NCI-H2196 treated with DMSO at 0.1 percent for 48 hours (cell line): Measurements from ENCODE around the gene DIMT1.
A peak's percentile ranks its signal among the peaks of the same experiment; 100 is the strongest.

Experiments
- DNase-seq: peaks from one replicate; lab custom pipeline; 2025; ENCODE audit not compliant: unreplicated experiment; lab: John Stamatoyannopoulos, UW

Gene DIMT1

DNA sequence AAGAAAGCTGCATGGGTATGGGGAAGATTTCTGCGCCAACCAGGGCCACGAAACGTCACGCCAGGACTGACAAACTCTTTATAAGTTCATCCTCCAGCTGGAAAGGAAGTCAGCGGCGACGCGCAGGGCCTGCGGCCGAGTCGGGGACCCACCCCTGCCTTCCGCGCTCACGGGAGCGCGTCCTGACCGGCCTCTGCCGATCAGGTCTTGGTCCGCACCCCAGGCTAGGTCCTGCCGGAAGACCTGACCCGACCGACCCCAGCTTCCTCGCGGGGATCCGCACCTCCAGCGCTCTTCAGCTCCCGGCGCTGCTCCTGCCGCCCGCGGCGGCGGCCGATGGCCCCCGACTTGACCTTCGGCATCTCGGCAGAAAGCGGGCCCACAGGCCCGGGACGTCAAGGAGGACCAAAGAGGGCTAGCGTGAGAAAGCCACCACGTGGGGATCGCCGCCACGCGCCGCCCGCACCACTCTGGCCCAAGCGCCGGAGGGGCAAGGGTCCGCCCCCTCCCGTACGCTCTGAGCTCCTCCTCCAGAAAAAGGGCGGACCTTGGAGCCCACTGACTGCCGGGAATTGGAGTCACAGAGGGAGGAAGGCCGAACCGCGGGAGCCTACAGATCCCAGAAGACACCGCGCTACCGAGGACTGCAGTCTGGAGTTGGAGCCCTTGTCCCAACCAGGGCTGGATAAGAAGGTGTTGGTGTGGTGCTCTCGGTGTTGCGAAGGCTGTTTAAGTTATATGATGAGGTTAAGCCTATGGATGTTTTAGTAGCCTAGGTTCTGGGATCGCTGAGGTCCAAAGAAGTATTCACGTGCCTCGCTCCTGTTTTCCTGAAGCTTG, at the start of gene DIMT1:
Gene DIMT1, minus strand, starts transcription at position 495 of the 840 bp plus-strand sequence. Its CDS starts 133 bp downstream, at position 362.
- peak; percentile 58 for DNase-seq

DNA sequence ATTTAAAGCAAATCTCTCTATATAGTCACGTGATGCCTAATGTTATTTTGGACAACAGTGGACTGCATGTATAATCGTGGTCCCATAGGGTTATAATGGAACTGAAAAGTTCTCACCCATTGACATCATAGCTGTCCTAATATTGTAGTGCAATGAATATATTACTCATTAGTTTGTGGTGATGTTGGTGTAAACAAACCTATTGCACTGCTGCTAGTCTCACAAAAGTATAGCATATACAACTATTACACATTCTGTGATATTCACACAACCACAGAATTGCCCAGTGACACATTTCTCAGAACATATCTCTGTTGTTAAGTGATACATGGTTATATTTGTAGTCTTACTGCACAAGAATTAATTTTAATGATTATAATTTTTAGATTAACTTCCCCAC, 46.6 kb upstream of the DIMT1 start:
- DNase-seq, result no peak

DNA sequence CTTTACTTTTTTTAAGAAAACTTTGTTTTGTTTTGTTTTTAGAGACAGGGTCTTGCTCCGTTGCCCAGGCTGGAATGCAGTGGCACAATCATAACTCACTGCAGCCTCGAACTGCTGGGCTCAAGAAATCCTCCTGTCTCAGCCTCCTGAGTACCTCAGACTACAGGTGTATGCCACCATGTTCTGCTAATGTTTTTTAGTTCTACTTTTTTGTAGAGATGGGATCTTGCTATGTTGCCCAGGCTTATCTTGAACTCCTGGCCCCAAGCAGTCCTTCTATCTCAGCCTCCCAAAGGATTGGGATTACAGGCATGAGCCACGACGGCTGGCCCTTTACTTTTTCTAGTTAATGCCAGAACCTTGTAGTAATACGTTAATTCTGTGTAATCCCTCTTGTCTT, 44.8 kb upstream of the DIMT1 start:
- DNase-seq, result no peak

DNA sequence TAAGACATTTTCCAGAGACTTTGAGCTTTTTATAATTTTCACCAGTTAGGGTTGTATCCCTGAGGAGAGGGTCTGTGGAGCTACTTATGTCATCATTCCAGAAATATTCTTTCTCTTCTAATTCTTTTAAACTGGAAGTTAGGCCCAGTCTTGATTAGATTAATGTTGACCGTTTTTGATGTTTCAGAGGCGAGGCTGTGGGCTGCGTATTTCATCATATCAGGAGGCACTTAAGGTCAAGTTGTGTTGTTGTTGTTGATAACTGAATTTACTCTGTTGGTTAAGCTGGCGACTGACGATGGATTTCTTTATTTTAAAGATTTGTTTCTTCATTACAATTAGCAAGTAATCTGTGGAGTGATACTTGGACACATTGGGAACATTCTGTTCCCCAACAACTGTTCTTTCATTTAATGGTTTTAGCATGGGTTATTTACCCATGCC, 28.9 kb upstream of the DIMT1 start:
- DNase-seq, result no peak

DNA sequence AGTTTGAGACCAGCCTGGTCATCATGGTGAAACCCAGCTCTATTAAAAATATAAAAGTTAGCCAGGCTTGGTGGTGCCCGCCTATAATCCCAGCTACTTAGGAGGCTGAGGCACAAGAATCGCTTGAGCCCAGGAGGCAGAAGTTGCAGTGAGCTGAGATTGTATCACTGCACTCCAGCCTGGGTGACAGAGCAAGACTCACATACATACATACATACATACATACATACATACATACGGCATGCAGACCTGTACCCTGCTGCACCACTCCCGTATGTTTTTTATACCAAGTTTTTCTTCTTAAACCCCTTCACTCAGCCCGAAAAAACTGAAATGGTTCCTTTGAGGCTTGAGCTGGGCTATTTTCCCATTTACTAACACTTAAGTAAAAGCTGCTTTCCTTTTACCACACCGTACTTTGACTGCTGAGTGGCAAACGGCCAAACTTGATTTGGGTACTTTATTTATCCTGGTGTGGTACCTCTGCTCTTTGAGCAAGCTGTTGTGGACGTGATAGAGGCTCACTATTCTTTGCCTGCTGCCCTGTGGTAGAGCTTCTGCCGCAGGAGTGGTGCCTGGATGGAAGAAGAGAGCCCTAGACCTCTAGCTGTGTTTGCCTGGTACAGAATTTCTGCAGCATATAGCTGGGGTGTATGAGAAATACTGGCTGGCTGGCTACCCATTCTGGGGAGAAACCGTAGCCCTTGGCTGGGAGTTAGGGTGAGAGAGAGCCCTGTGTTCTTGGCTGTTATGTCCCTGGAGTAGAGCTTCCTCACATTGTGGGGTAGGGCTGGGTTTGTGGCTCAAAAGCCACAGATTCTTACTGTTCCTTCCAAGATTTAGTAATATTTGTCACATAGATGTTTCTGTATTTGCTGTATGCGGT, 28.3 kb upstream of the DIMT1 start:
- no peak for DNase-seq

DNA sequence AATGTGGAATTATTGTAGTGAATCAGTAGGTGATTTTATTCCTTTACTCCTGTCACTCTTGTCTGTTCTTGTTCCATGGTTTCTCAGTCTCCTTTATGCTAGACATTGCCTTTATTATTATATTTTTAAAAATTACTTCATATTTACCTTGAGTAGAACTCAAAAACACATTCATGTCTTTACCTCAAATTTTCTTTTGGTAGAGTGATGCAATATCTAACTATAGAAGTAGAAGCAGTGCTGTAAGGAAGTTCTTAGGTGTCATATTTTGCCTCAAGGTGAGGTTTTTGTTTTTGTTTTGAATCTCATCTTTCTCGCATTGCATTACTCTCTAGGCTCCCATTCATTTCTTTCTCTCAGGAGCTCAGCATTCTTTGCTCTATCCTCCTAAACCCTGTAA, 21.1 kb upstream of the DIMT1 start:
- no peak for DNase-seq

DNA sequence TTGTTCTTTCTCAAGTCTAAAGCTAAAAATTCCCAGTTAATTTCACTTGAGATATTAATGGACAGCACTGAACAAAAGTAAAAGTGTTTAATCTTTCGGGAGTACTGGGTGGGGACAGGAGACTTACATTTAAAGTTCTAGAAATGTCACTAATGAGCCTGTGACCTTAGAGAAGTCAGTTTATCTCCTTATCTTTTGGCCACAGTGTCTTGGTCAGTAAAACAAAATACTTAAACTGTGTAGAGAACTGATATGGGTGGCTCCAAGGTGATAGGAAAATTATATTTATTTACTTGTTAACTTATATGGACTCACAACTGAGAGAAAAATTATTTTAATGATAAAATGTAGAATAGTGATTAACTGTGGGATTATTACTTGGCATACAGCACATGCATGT, 17.7 kb upstream of the DIMT1 start:
- DNase-seq, result no peak

DNA sequence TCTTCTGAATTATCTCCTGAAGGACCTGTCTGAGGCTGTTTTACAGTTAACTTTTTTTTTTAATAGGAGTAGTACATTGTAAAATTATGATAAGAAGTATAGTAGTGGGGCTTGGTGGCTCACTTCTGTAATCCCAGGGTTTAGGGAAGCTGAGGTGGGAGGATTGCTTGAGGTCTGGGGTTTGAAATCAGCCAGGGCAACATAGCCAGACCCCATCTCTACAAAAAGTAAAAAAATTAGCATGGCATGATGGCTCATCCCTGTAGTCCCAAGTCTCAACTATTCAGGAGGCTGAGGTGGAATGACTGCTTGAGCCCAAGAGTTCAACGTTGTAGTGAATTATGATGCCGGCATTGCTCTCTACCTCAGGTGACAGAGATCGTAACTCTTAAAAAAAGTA, 15.9 kb upstream of the DIMT1 start:
- no peak for DNase-seq

DNA sequence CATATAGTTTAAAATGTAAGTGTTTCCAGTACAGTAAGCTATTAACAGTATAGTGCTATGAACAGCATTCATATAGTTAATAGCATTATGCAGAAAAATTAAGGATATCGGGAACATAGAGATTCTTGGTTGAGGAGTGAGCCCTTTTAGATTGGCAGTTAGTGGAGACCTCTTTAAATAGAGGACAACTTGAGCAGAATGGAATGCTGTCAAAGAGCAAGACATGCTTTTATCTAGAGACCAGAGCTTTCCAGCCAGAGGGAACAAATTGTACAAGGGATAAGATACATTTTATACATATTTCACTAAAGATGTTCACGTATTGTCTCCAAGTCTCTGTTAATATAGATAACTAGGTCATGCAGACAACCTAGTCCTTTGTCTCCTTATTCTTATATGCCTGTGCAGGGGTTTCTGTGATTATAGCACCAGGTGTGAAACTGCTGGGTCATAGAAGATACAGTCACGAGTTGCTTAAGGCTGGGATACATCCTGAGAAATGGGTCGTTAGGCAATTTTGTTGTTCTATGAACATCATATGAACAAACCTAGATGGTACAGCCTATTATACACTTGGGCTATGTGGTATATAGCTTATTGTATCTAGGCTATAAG, 14.9 kb upstream of the DIMT1 start:
- DNase-seq, result no peak

DNA sequence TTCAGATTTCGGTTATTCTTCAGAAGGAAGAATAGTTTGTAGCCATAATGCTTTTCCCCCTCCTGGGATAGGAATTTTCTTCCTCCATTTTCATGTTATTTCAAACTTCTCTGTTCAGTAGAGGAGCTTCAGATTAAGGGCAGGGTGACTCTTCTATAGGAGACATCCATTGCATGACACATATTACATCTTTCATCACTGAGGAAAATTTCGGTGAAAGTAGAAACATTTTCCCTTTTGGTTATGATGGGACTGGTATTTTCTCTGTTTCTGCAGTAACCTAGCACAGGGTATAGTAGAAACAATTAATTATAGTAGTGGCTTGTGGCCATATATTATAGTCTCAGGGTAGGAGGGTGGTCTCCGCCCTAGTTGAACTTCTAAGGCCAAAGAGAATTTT, 10.0 kb upstream of the DIMT1 start:
- no peak for DNase-seq

DNA sequence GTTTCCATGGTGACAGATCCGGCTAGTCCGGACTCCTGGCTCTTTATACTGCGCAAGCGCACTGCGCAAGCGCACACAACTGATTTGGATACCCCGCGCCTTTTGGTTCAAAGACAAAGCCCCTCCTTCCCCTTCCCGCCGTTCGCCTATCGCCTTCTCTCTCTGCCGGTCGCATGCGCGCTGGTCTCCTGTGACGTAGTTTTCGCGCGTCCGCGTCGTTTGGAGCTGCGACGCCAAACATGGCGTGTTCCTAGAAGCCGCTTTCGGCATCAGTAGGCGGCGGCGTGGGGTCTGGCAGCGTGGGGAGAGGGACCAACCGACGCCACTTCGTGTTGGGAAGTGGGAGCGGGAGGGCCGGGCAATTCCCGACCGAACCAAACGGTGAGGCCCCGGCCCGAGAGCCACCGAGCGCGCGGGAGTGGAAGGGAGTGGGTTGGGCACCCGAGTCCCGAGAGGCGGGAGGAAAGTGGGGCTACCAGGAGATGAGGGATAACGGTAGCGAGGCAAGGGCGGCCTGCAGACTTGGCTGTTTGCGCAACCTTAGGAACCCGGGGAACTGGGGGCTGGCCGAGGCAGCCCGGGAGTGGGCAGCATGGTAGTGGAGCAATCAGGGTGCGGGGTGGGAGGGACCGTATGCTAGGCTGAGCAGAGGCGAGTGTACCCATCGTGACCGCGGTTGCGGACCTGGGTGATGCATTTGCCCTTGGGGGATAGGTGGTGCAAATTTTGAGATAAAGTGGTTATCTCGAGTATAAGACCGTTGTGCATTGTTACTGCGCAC, 9.0 kb upstream of the DIMT1 start, which contains the start of gene IPO11:
Gene IPO11, plus strand, starts transcription at position 215 of the 781 bp plus-strand sequence. CDS start 24,517 bp downstream, outside the sequence.
- peak; percentile 87 for DNase-seq

DNA sequence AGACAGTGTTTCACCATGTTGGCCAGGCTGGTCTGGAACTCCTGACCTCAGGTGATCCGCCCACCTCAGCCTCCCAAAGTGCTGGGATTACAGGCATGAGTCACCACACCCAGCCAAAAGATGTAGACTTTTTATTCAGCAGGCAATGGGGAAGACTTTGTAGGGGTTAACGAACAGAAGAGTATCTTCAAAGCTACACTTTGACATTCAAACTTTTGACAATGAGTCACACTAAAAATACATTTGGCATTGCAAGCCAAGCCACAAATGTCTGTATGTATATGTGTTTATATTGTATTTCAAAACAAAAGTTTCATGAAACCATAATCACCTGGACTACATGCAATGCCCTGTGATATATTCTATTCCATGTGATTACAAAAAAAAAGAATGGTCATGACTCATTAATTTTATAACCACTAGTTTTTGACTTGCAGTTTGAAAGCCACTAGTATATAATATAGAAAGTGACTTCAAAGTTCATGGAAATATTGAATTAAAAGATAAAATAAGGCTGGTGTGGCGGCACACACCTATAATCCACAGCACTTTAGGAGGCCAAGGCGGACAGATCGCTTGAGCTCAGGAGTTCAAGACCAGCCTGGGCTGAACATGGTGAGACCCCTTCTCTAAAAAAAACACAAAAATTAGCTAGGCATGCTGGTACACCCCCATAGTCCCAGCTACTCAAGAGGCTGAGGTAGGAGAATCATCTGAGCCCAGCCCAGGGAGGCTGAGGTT, 8.3 kb downstream of the DIMT1 start:
- DNase-seq, result no peak

DNA sequence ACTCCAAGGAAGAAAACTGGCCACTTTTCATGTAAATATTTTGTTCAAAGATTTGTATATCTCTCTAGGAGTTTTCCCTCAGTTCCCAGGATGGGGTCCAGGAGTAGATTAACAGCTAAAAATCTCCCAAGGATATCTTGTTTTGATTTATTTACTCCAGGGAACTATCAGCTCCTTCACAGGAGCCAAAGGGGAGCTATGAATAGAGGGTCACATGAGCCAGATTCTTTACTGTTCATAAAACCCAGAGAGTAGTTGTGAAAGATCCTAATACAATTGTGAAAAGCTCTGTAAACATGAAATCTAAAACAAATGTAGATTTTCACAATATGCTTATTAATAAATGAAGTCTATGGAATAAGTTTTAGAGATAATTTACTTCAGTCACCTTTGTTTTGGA, 16.9 kb downstream of the DIMT1 start:
- DNase-seq, result no peak

DNA sequence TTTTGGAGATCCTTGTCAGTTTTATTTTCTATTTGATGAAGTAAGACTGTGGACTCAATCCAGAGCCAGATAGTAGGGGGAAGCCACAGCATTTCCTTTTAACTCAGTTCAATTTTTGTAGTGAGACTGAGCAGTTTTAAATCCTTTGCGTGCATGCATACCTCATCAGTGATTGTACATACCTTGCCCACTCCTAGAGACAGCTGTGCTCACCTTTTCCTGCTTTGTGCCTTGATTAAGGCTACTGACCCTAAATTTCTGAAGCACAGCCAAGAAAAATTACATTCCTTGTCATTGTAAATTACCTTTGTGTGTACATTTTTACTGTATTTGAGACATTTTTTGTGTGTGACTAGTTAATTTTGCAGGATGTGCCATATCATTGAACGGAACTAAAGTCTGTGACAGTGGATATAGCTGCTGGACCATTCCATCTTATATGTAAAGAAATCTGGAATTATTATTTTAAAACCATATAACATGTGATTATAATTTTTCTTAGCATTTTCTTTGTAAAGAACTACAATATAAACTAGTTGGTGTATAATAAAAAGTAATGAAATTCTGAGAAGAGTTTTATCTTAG, 17.8 kb downstream of the DIMT1 start:
- DNase-seq, result no peak

DNA sequence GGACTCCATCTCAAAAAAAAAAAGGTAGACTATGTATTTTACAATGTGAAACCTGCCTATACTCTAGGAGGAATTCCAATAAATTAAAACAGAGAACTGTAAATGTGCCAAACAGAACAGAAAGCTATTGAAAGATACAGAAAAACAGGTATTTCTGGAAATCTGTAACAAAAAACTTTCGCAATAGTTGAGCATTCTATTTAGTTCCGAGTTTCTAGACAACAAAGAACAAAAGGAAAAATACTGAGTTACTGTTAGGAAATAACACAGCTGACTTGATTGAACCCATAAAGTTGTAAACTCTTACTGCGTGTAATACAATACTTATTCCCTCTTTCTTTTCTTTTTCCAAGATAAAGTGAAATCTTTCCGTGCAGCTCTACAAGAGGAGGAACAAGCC, 18.6 kb downstream of the DIMT1 start:
- no peak for DNase-seq

DNA sequence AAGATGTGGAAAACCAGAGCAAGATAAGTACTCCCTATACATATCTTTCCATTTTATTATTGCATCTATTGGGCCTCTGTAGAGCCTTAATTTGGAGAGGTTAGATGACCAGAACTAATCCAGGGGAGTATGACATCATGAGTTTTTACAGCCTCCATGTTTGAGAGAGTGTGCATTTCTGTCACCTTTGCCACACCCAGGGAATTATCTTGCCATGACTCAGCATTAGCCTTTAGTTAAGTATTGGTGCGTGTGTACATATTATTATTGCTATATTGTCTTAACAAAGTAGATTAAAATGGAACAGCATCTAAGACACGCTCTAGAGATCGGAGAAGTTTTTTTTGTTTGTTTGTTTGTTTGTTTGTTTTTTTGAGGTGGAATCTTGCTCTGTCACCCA, 27.6 kb downstream of the DIMT1 start:
- DNase-seq, result no peak

DNA sequence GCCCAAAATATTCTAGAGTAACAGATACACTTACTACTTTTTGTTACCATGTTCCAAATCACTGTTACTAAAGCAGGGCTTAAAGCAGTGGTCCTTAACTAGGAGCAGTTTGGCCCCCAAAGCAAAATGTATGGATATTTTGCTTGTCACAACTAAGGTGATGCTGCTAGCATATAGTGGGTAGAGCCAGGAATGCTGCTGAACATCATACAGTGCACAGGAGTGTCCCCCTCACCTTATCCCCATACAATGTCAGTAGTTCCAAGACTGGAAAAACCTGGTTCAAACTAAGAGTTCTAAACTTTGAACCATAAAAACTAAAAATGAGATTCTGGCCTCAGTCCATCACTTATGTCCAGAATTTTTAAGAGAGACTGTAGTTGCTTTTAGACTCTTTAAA, 28.1 kb downstream of the DIMT1 start:
- DNase-seq, result no peak

DNA sequence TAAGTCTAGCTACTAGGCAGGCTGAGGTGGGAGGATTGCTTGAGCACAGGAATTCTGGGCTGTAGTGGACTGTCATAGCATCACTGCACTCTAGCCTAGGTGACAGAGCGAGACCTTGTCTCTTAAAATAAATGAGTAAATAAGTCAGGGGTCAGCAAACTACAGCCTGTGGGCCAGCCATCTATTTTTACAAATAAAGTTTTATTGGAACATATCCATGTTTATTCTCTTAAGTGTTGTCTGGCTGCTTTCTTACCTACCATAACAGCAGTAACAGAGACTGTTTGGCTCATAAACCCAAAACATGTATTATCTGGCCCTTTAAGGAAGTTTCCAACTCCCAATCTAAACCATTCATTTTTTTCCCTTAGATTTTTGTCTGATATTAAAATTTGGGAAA, 29.6 kb downstream of the DIMT1 start:
- no peak for DNase-seq

DNA sequence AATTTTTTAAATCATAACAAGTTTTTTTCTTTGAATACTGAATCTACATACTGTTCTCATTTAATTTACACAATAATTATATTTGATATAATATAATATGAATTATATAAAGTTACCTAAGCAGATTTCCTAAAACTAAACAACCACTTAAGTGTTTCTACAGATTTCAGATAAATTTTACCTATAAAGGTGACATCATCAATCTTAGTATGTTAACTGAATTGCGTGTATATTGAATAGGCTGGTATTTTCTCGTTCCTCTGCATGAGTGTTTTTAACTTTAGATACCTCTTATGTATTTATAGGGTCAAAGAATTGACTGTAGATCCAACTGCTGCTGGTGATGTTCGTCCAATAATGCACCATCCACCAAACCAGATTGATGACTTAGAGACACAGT, 30.3 kb downstream of the DIMT1 start:
- no peak for DNase-seq

DNA sequence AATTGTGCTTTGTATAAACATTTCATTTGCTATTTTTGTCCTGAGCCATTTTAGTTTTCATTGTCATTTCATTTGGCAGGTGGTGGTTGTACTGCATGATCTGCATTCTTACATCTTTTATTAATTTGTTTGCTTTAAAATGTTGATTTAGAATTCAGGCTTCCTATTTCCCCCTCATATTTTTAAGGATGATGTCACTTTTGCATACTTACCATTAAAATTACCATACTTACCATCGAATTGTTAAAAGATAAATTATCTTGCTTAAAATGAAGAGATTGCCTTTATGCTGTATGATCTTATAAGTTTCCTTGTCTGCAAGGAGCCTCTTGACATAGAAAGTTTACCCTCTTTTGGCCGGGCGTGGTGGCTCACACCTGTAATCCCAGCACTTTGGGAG, 31.1 kb downstream of the DIMT1 start:
- no peak for DNase-seq
